Heart right ventricle (tissue), 12 donors: Measurements from ENCODE around the gene CSNK2B. TPM values are rescaled to one million over a fixed set of nuclear protein-coding genes. Genes with fewer than 3 reads are reported as not detected.

Experiments used
- microRNA-seq, 2 donors: library from miRNA; unstranded; fragments of <30 nt; microRNA quantifications; one replicate each; pipeline ENCODE4 v1.2.0, GENCODE V29; 2021
- polyA plus RNA-seq, 2 donors: library from polyadenylated mRNA; stranded (reverse); fragments of 200-250 nt; gene quantifications; one replicate each; pipeline ENCODE4 v1.2.3, GENCODE V29; 2013
- total RNA-seq, 10 donors: library from RNA; stranded (reverse); fragmentation: NEBNext Ultra II Directional in 3 of 10; extraction: Animal tissue kit (Norgen Biotek cat#: 25700) in 3 of 10; gene quantifications; one replicate each; pipeline versions ENCODE4 v1.2.1 to v1.2.4, GENCODE V29; 2021 to 2023
- donor health status: ischemic (EF 13 %, LVEDD 7.1; RV severe dilation, severe dysfunction).
- donor health status: healthy with polysubstance abuse.
- donor health status: DM: no; HTN: yes; CAD: no.
- donor health status: DM: no; HTN: no; CAD: no.
- donor health status: ischemic (EF 25% LVEDD 6.9; RV normal size, moderate dysfunction).
- donor health status: ischemic (EF 25% LVEDD 5.7; RV mildly dilated, moderate dysfunction).
- donor health status: healthy.
- donor health status: nonischemic (EF 11% LVEDD 7.7; RV severe dilation, severe dysfunction).
- donor health status: DM: yes; HTN: yes; CAD: no.
- donor health status: PGD.
- donor health status: ischemic (EF 29% LVEDD 5.4; RV normal size, mild dysfunction).
- donor health status: nonischemic (EF 23%, LVEDD 6.1; RV moderate dilation, normal function).

The CSNK2B gene
- total and polyA plus RNA-seq, 12 donors, result 101 to 199 (median 115) TPM

Small RNAs within 50 kb of the gene (microRNA-seq; reads per million reads assigned to microRNA genes)
- gene MIR4646, result 0 to 0.51 reads per million in 2 donors
- gene MIR6832, result 0 to 0.51 reads per million in 2 donors

Other genes starting within 250 kb of the CSNK2B start
Only the 30 nearest of the 37 such genes appear.
- gene MCCD1, start 137.1 kb upstream of the CSNK2B start, total RNA-seq, result not detected
- not detected for gene MCCD1, start 137.1 kb upstream of the CSNK2B start, polyA plus RNA-seq
- 100 to 1,000 TPM; 154 to 193 (median 172) TPM for gene DDX39B, start 124.1 kb upstream of the CSNK2B start, total RNA-seq
- 100 to 1,000 TPM; 160 to 422 TPM for gene DDX39B, start 124.1 kb upstream of the CSNK2B start, polyA plus RNA-seq
- gene ATP6V1G2, start 119.5 kb upstream of the CSNK2B start, total RNA-seq, result 1 to 10 TPM in 9 of 10 donors, under 1 TPM in 1; 0.97 to 2.2 (median 2.0) TPM
- 1 to 10 TPM in 1 of 2 donors, under 1 TPM in 1; 0.88 to 2.5 TPM for gene ATP6V1G2, start 119.5 kb upstream of the CSNK2B start, polyA plus RNA-seq
- 10 to 100 TPM in 9 of 10 donors, 1 to 10 TPM in 1; 9.7 to 15.8 (median 11.7) TPM for gene NFKBIL1, start 118.5 kb upstream of the CSNK2B start, total RNA-seq
- gene NFKBIL1, start 118.5 kb upstream of the CSNK2B start, polyA plus RNA-seq, result 10 to 100 TPM; 18.5 to 22.2 TPM
- under 1 TPM in 2 of 10 donors, not detected in 8; 0.15 to 0.86 TPM for gene LTA, start 93.8 kb upstream of the CSNK2B start, total RNA-seq
- gene LTA, start 93.8 kb upstream of the CSNK2B start, polyA plus RNA-seq, result under 1 TPM; 0.06 to 0.44 TPM
- gene TNF, start 90.5 kb upstream of the CSNK2B start, total RNA-seq, result 1 to 10 TPM in 2 of 10 donors, under 1 TPM in 7, not detected in 1; 0.33 to 3.0 (median 0.61) TPM
- gene TNF, start 90.5 kb upstream of the CSNK2B start, polyA plus RNA-seq, result under 1 TPM; 0.16 to 0.51 TPM
- 1 to 10 TPM in 3 of 10 donors, under 1 TPM in 6, not detected in 1; 0.26 to 10.0 (median 0.67) TPM for gene LTB, start 83.7 kb upstream of the CSNK2B start, total RNA-seq
- gene LTB, start 83.7 kb upstream of the CSNK2B start, polyA plus RNA-seq, result under 1 TPM; 0.51 to 0.65 TPM
- 10 to 100 TPM in 1 of 10 donors, 1 to 10 TPM in 9; 2.6 to 35.6 (median 3.9) TPM for gene LST1, start 79.8 kb upstream of the CSNK2B start, total RNA-seq
- 1 to 10 TPM; 6.5 to 8.7 TPM for gene LST1, start 79.8 kb upstream of the CSNK2B start, polyA plus RNA-seq
- gene NCR3, start 73.1 kb upstream of the CSNK2B start, total RNA-seq, result 1 to 10 TPM in 1 of 10 donors, under 1 TPM in 2, not detected in 7; 0.31 to 1.0 (median 0.33) TPM
- gene NCR3, start 73.1 kb upstream of the CSNK2B start, polyA plus RNA-seq, result not detected
- 10 to 100 TPM in 3 of 10 donors, 1 to 10 TPM in 7; 2.8 to 62.1 (median 6.2) TPM for gene AIF1, start 50.8 kb upstream of the CSNK2B start, total RNA-seq
- 10 to 100 TPM; 18.2 to 20.2 TPM for gene AIF1, start 50.8 kb upstream of the CSNK2B start, polyA plus RNA-seq
- 100 to 1,000 TPM in 4 of 10 donors, 10 to 100 TPM in 6; 83.9 to 105 (median 98.9) TPM for gene PRRC2A, start 45.4 kb upstream of the CSNK2B start, total RNA-seq
- gene PRRC2A, start 45.4 kb upstream of the CSNK2B start, polyA plus RNA-seq, result 100 to 1,000 TPM in 1 of 2 donors, 10 to 100 TPM in 1; 93.4 to 179 TPM
- 100 to 1,000 TPM; 262 to 347 (median 300) TPM for gene BAG6, start 13.4 kb upstream of the CSNK2B start, total RNA-seq
- 100 to 1,000 TPM; 311 to 522 TPM for gene BAG6, start 13.4 kb upstream of the CSNK2B start, polyA plus RNA-seq
- 1 to 10 TPM; 1.8 to 3.9 (median 2.5) TPM for gene APOM, start 10.2 kb upstream of the CSNK2B start, total RNA-seq
- gene APOM, start 10.2 kb upstream of the CSNK2B start, polyA plus RNA-seq, result 1 to 10 TPM; 3.2 to 7.4 TPM
- gene C6orf47, start 5.3 kb upstream of the CSNK2B start, total RNA-seq, result 10 to 100 TPM; 15.9 to 23.3 (median 18.0) TPM
- 10 to 100 TPM; 18.5 to 22.2 TPM for gene C6orf47, start 5.3 kb upstream of the CSNK2B start, polyA plus RNA-seq
- 10 to 100 TPM; 14.5 to 23.8 (median 18.3) TPM for gene GPANK1, start 1.1 kb upstream of the CSNK2B start, total RNA-seq
- 10 to 100 TPM; 15.4 to 17.8 TPM for gene GPANK1, start 1.1 kb upstream of the CSNK2B start, polyA plus RNA-seq
- 1 to 10 TPM; 2.4 to 6.7 (median 3.8) TPM for gene LY6G5B, start 3.9 kb downstream of the CSNK2B start, total RNA-seq
- 1 to 10 TPM; 3.6 to 7.3 TPM for gene LY6G5B, start 3.9 kb downstream of the CSNK2B start, polyA plus RNA-seq
- 1 to 10 TPM; 1.2 to 3.5 (median 1.9) TPM for gene LY6G5C, start 15.0 kb downstream of the CSNK2B start, total RNA-seq
- gene LY6G5C, start 15.0 kb downstream of the CSNK2B start, polyA plus RNA-seq, result 1 to 10 TPM; 2.0 to 2.6 TPM
- 10 to 100 TPM; 24.3 to 40.3 (median 28.7) TPM for gene ABHD16A, start 37.2 kb downstream of the CSNK2B start, total RNA-seq
- 10 to 100 TPM; 28.0 to 45.2 TPM for gene ABHD16A, start 37.2 kb downstream of the CSNK2B start, polyA plus RNA-seq
- not detected for gene LY6G6F, start 40.8 kb downstream of the CSNK2B start, total RNA-seq
- gene LY6G6F, start 40.8 kb downstream of the CSNK2B start, polyA plus RNA-seq, result not detected
- gene LY6G6D, start 49.3 kb downstream of the CSNK2B start, total RNA-seq, result not detected
- gene LY6G6D, start 49.3 kb downstream of the CSNK2B start, polyA plus RNA-seq, result not detected
- gene LY6G6C, start 55.7 kb downstream of the CSNK2B start, total RNA-seq, result not detected
- not detected for gene LY6G6C, start 55.7 kb downstream of the CSNK2B start, polyA plus RNA-seq
- under 1 TPM in 7 of 10 donors, not detected in 3; 0.11 to 0.97 (median 0.27) TPM for gene MPIG6B, start 57.3 kb downstream of the CSNK2B start, total RNA-seq
- under 1 TPM; 0.13 to 0.37 TPM for gene MPIG6B, start 57.3 kb downstream of the CSNK2B start, polyA plus RNA-seq
- gene DDAH2, start 63.2 kb downstream of the CSNK2B start, total RNA-seq, result 10 to 100 TPM; 35.2 to 61.6 (median 51.5) TPM
- 100 to 1,000 TPM in 1 of 2 donors, 10 to 100 TPM in 1; 96.4 to 117 TPM for gene DDAH2, start 63.2 kb downstream of the CSNK2B start, polyA plus RNA-seq
- 100 to 1,000 TPM in 2 of 10 donors, 10 to 100 TPM in 8; 64.5 to 219 (median 87.9) TPM for gene CLIC1, start 70.5 kb downstream of the CSNK2B start, total RNA-seq
- gene CLIC1, start 70.5 kb downstream of the CSNK2B start, polyA plus RNA-seq, result 100 to 1,000 TPM in 1 of 2 donors, 10 to 100 TPM in 1; 51.1 to 400 TPM
- 1 to 10 TPM in 8 of 10 donors, under 1 TPM in 2; 0.89 to 4.3 (median 2.6) TPM for gene MSH5, start 73.9 kb downstream of the CSNK2B start, total RNA-seq
- 1 to 10 TPM in 1 of 2 donors, under 1 TPM in 1; 0.97 to 6.1 TPM for gene MSH5, start 73.9 kb downstream of the CSNK2B start, polyA plus RNA-seq
- gene SAPCD1, start 96.6 kb downstream of the CSNK2B start, total RNA-seq, result 1 to 10 TPM in 1 of 10 donors, under 1 TPM in 6, not detected in 3; 0.52 to 1.2 (median 0.72) TPM
- 1 to 10 TPM in 1 of 2 donors, under 1 TPM in 1; 0.36 to 1.9 TPM for gene SAPCD1, start 96.6 kb downstream of the CSNK2B start, polyA plus RNA-seq
- gene VWA7, start 111.2 kb downstream of the CSNK2B start, total RNA-seq, result 10 to 100 TPM in 9 of 10 donors, 1 to 10 TPM in 1; 10.0 to 28.3 (median 20.8) TPM
- gene VWA7, start 111.2 kb downstream of the CSNK2B start, polyA plus RNA-seq, result 1 to 10 TPM; 2.2 to 6.6 TPM
- gene VARS1, start 129.7 kb downstream of the CSNK2B start, total RNA-seq, result 10 to 100 TPM; 22.4 to 43.4 (median 29.5) TPM
- 10 to 100 TPM; 26.5 to 44.0 TPM for gene VARS1, start 129.7 kb downstream of the CSNK2B start, polyA plus RNA-seq
- 10 to 100 TPM; 18.9 to 27.6 (median 23.0) TPM for gene LSM2, start 140.9 kb downstream of the CSNK2B start, total RNA-seq
- gene LSM2, start 140.9 kb downstream of the CSNK2B start, polyA plus RNA-seq, result 10 to 100 TPM; 17.5 to 52.0 TPM
- 1 to 10 TPM; 1.1 to 2.9 (median 1.9) TPM for gene HSPA1L, start 149.2 kb downstream of the CSNK2B start, total RNA-seq
- gene HSPA1L, start 149.2 kb downstream of the CSNK2B start, polyA plus RNA-seq, result 1 to 10 TPM in 1 of 2 donors, under 1 TPM in 1; 0.80 to 1.4 TPM